ENCODE data around the gene IRAK3.
A peak's percentile ranks its signal among the peaks of the same experiment; 100 is the strongest.
"Not testable (repeated sequence)": the region's sequence is repeated elsewhere in the genome, so short reads cannot be mapped to it uniquely, and the experiment has no call there.

Gene IRAK3

GRCh38 chr12:66176105-66176900, 12.7 kb upstream of the IRAK3 start:
- in situ Hi-C loops (cut with HindIII; ENCODE audit: low pct_ligation_motif_present, low sequenced_read_pairs) = no loop called here
- H3K36me3 ChIP-seq (replicated peaks) = no peaks in the 10 kb centered on the region
- DNase-seq = no peak
- H3K27ac ChIP-seq = no peak overlapping the region
- H3K27me3 ChIP-seq (replicated peaks) = no peaks in the 10 kb centered on the region
- H3K4me3 ChIP-seq (ENCODE audit: low read depth, low read length) = no peak overlapping the region
- no peak for TF ChIP-seq CTCF (IDR thresholded peaks at IDR 0.05; ENCODE audit: low read depth, low read length, missing control alignments)

- H3K36me3 ChIP-seq (replicated peaks) = no peaks in the 10 kb centered on the region
- TF ChIP-seq CTCF (IDR thresholded peaks at IDR 0.05; ENCODE audit: low read depth, low read length, missing control alignments) = no peak
- no peaks in the 10 kb centered on the region for H3K27me3 ChIP-seq (replicated peaks)
- no peak overlapping the region for H3K4me3 ChIP-seq (ENCODE audit: low read depth, low read length)
- in situ Hi-C loops (cut with HindIII; ENCODE audit: low pct_ligation_motif_present, low sequenced_read_pairs) = no loop called here
- no peak for DNase-seq
- H3K27ac ChIP-seq = no peak overlapping the region
Measured at GRCh38 chr12:66182956-66183355, 6.1 kb upstream of the IRAK3 start.

GRCh38 chr12:66184822-66185221, 4.2 kb upstream of the IRAK3 start:
- DNase-seq; H3K36me3 ChIP-seq (replicated peaks); H3K4me3 ChIP-seq (ENCODE audit: low read depth, low read length); H3K27ac ChIP-seq; in situ Hi-C loops (cut with HindIII; ENCODE audit: low pct_ligation_motif_present, low sequenced_read_pairs); H3K27me3 ChIP-seq (replicated peaks): not testable (repeated sequence)

- DNase-seq = no peak
- TF ChIP-seq CTCF (IDR thresholded peaks at IDR 0.05; ENCODE audit: low read depth, low read length, missing control alignments) = no peak
Measured at GRCh38 chr12:66187036-66187435, 2.0 kb upstream of the IRAK3 start.

GRCh38 chr12:66187821-66188220, 1.2 kb upstream of the IRAK3 start:
- no peaks in the 10 kb centered on the region for H3K27me3 ChIP-seq (replicated peaks)
- DNase-seq = no peak
- no peak overlapping the region for H3K4me3 ChIP-seq (ENCODE audit: low read depth, low read length)
- H3K36me3 ChIP-seq (replicated peaks) = no peaks in the 10 kb centered on the region
- in situ Hi-C loops (cut with HindIII; ENCODE audit: low pct_ligation_motif_present, low sequenced_read_pairs) = no loop called here
- no peak overlapping the region for H3K27ac ChIP-seq
- TF ChIP-seq CTCF (IDR thresholded peaks at IDR 0.05; ENCODE audit: low read depth, low read length, missing control alignments) = no peak

More at GRCh38 chr12:66187036-66187435, 2.0 kb upstream of the IRAK3 start:
- no peaks in the 10 kb centered on the region for H3K36me3 ChIP-seq (replicated peaks)
- no peaks in the 10 kb centered on the region for H3K27me3 ChIP-seq (replicated peaks)
- in situ Hi-C loops (cut with HindIII; ENCODE audit: low pct_ligation_motif_present, low sequenced_read_pairs) = no loop called here
- H3K4me3 ChIP-seq (ENCODE audit: low read depth, low read length) = no peak overlapping the region
- no peak overlapping the region for H3K27ac ChIP-seq

- DNase-seq = no peak
- Histone ChIP-seq H3K36me3 (replicated peaks) (no peaks in the 10 kb centered on the region), H3K27ac (no peak overlapping the region), H3K4me3 (ENCODE audit: low read depth, low read length) (peak overlapping the region; percentile 65), H3K27me3 (replicated peaks) (no peaks in the 10 kb centered on the region)
- TF ChIP-seq CTCF (IDR thresholded peaks at IDR 0.05; ENCODE audit: low read depth, low read length, missing control alignments) = no peak
- in situ Hi-C loops (cut with HindIII; ENCODE audit: low pct_ligation_motif_present, low sequenced_read_pairs) = no loop called here
Measured at GRCh38 chr12:66189486-66189843, 451 bp downstream of the IRAK3 start.
